SU-DHL-6 (cell line): ENCODE results near the gene PPP1R12B.
"Not testable (repeated sequence)": the region's sequence is repeated elsewhere in the genome, so short reads cannot be mapped to it uniquely, and the experiment has no call there.

Source experiments
- EZH2phosphoT487 ChIP-seq: fragments of 200-600 bp; sonication (generic), shearing (Covaris generic); conservative IDR thresholded peaks from 2 replicates; pipeline ENCODE4 v1.6.1; 2018; ENCODE audit warnings: mild to moderate bottlenecking, antibody characterized with exemption, low read length, moderate library complexity, mixed read lengths
- TF ChIP-seq, protein P1 (sequence below): fragments of 200-600 bp; sonication (generic); IDR thresholded peaks from one replicate; pipeline ENCODE4 v1.5.1; 2017; ENCODE audit warnings: antibody characterized with exemption, mild to moderate bottlenecking, low read length, moderate library complexity; ENCODE audit not compliant: insufficient read depth, poor library complexity, severe bottlenecking

DNA sequence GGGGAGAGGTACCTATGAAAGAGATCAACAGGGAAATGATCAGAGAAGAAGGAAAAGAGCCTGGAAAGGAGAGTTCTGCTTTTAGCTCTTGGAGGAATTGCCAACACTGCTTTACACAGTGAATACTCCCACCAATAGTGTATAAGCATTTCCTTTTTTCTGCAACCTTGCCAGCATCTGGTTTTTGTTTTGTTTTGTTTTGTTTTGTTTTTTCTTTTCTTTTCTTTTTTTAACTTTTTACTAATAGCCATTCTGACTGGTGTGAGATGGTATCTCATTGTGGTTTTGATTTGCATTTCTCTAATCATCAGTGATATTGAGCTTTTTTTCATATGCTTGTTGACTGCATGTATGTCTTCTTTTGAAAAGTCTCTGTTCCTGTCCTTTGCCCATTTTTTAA, 165.4 kb downstream of the PPP1R12B start:
- TF ChIP-seq, protein P1, sequence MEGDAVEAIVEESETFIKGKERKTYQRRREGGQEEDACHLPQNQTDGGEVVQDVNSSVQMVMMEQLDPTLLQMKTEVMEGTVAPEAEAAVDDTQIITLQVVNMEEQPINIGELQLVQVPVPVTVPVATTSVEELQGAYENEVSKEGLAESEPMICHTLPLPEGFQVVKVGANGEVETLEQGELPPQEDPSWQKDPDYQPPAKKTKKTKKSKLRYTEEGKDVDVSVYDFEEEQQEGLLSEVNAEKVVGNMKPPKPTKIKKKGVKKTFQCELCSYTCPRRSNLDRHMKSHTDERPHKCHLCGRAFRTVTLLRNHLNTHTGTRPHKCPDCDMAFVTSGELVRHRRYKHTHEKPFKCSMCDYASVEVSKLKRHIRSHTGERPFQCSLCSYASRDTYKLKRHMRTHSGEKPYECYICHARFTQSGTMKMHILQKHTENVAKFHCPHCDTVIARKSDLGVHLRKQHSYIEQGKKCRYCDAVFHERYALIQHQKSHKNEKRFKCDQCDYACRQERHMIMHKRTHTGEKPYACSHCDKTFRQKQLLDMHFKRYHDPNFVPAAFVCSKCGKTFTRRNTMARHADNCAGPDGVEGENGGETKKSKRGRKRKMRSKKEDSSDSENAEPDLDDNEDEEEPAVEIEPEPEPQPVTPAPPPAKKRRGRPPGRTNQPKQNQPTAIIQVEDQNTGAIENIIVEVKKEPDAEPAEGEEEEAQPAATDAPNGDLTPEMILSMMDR: not testable (repeated sequence)
- not testable (repeated sequence) for TF ChIP-seq EZH2phosphoT487
